DMS153 treated with DMSO at 0.1 percent for 48 hours (cell line): ENCODE measurements around the gene FHIP1B.
"Not testable (repeated sequence)": the region's sequence is repeated elsewhere in the genome, so short reads cannot be mapped to it uniquely, and the experiment has no call there.

Source experiments
- DNase-seq: peaks from one replicate; lab custom pipeline; 2025; ENCODE audit not compliant: unreplicated experiment; lab: John Stamatoyannopoulos, UW

The FHIP1B gene

DNA sequence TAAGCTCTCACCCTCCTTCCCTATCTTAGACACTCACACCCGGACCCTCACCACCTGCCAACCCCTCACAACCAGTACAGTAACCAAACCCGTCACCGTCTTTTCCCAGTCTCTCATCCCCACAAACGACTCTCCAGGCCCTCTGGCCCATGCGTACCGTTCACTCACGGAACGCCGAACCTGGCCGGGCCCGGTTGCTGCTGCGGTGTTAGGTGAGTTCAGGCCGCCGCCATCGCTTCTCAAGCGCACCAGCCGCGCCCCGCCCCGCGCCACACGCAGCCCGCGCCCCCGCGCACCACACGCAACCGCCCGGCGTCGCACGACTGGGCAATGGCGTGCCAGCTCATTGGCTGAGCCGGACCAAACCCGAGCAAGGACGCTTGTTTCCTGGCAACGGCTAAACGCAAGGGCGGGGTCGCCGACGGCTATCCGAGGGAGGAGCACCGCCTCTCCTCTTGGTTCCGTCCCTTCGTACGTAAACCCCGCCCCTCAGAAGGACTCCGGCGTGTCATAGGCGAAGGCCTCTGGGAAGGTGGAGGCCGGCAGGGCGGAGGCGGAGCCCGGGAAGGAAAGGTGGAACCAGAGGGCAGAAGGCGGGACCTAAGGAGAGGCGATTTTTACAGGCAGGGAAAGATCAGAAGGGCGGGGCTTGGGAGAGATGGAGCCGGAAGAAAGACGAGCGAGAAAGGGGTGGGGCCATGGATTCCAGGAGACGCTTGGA is at the start of gene FHIP1B:
TSS of gene FHIP1B (minus strand) at position 250 of the 721 bp plus-strand sequence. CDS start 10,120 bp downstream, outside the sequence.
- DNase-seq, result peak; percentile 100

GRCh38 chr11:6283453-6284023 is 49.1 kb upstream of the FHIP1B start:
- DNase-seq, result no peak

- not testable (repeated sequence) for DNase-seq
These were observed 46.4 kb upstream of the FHIP1B start for GRCh38 chr11:6280809-6281208.

- no peak for DNase-seq
These were observed 38.8 kb upstream of the FHIP1B start for GRCh38 chr11:6273188-6273587.

DNA sequence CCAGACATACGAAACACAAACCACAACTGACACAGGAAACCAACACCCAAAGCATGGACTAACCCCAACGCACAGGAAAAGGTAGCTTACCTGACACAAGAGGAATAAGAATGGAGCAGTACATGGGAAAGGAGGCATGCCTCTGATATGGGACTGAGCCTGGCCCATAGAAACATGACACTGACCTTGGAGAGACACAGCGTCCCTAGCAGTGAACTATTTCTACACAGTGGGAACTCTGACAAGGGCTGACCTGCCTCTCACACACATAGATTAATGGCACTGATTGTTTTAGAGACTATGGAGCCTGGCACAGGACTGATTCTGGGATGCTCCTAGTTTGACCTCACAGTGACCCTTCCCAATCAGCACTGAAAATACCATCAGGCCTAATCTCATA is 37.2 kb upstream of the FHIP1B start:
- no peak for DNase-seq

DNA sequence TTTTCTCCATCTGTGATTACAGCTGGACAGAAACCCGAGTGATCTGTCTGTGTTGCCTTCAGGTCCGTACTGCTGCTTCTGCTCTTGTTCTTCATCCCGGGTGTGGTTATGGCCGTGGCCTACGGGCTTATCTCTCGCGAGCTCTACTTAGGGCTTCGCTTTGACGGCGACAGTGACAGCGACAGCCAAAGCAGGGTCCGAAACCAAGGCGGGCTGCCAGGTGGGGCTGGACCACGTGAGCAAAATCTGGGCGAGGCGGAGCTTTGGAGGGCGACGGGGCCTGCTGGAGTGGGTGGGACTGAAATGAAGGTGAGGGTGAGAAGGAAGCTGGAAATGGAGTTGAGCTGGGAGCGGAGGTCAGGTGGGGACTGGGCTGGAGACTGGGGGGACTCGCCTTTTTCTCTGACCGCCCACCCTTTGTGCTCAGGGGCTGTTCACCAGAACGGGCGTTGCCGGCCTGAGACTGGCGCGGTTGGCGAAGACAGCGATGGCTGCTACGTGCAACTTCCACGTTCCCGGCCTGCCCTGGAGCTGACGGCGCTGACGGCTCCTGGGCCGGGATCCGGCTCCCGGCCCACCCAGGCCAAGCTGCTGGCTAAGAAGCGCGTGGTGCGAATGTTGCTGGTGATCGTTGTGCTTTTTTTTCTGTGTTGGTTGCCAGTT is 36.3 kb upstream of the FHIP1B start:
- DNase-seq, result no peak

- no peak for DNase-seq
These were observed 35.6 kb upstream of the FHIP1B start for GRCh38 chr11:6269994-6270393.

GRCh38 chr11:6268820-6269219 is 34.4 kb upstream of the FHIP1B start:
- DNase-seq, result no peak

- no peak for DNase-seq
These were observed 29.2 kb upstream of the FHIP1B start for GRCh38 chr11:6263662-6264061.

DNA sequence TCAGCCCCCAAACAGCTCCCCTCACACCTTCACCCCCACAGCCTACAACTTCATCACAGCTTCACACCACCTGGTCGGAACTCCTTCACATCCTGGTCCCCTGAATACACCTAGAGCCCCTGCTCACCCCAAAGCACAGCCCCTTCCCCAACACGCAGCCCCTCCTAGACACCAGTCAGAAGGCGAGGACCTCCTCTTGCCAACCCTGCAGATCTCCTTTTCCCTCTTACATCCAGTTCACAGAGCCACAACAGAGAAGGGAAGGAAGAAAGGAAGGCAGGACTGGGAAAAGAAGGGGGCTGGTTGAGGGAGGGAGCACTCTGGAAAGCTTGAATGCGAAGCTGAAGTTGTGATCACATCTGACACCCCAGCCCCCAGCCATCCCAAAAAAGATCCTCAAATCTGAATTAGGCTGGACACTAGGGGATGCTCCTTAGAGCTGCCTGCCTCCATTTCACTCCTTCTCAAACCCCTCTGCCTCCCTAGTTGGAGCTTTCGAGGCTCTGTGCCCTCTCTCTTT is 25.8 kb upstream of the FHIP1B start:
- no peak for DNase-seq

- no peak for DNase-seq
These were observed 24.2 kb upstream of the FHIP1B start for GRCh38 chr11:6258571-6259081.

DNA sequence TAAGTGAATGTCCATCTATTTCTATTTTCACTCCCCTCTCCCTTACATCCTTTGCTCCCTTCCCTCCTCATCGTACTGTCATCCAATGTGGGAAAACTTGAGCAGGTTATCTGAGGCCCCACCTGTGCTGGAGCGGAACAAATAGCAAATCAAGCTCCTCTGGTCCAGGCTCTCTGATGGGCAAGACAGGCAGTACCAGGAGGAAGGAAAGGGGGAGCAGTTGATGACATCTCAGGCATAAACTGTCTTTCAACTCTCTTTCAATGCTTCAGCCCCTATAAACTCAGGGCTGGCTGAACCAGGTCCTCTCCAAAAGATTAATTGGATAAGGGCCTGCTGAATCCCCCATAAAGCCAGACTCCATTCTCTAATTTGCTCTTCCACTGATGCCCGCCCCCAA is 23.7 kb upstream of the FHIP1B start:
- no peak for DNase-seq

DNA sequence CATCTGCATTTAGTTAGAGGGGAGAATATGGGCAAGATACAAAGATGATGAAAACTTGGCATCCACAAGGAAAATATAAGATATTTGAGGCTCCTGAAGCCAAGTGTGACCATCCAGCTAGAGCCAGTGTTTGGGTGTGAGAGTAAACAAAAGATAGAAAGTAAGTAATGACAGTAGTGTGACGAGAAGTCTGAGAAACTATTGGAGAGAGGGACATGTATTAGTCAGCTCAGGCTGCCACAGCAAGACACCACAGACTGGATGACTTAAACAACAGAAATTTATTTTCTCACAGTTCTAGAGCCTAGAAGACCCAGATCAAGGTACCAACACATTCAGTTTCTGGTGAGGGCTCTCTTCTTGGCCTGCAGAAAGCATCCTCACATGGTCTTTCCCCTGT is 18.8 kb upstream of the FHIP1B start:
- DNase-seq, result no peak

DNA sequence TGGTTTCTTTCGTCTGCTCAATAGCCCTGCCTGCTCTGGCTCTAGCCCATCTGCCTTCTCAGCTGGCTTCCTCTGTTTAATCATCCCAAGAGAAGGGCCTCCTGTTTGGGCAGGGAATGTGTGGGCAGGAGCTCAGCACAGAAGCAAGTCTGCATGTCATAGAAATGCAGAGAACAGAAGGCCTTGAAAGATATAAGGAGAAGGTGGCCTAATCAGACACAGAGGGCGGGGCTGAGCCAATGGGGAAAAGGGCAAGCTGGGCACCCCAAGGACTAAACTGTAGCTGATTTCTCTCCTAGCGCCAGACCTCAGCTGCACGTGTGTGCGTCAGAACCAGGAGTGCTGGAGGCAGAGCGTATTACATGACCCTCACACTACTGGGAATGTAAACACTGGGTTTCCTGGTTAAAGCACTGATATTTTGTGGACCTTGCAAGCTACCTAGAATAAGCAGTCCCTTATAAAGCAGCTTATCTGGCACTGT is 17.6 kb upstream of the FHIP1B start:
- no peak for DNase-seq

- peak; percentile 11 for DNase-seq
These were observed 16.8 kb upstream of the FHIP1B start for GRCh38 chr11:6251120-6251733.

DNA sequence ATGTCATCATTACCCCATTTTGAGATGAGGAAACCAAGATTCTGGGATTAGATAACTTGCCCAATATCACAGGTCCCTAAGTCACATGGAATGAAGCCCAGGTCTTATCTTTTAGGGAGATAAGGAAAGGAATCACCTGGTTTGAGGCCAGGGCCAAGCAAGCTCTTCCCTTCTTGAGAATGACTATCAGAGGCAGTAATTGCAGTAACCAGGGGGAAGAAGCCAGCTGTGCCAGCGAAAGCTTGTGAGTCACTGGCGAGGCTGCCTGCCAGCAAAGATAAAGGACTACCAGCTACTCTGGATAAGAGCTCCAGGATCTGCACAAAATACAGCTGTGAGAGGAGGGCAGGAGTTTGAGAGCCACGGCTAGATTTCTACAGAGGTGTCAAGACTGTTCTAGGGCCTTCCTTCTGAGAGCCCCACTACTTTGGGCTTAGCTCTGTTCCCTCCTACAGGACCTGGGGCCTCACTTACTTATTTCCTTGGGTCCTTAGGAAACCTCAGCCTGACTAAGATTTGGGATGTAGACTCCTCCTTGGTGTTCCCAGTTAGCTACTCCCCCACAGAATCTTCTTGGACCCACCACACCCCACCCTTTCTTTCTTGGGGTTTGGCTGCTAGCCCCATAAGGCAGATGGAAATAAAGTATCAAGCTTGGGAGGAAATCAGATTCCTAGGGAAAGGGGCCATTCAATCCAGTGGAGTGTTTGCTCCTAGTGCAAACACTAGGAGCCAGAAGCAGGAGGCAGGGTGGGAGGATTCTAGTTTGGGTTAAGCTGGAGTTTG is 15.5 kb upstream of the FHIP1B start:
- DNase-seq, result no peak

DNA sequence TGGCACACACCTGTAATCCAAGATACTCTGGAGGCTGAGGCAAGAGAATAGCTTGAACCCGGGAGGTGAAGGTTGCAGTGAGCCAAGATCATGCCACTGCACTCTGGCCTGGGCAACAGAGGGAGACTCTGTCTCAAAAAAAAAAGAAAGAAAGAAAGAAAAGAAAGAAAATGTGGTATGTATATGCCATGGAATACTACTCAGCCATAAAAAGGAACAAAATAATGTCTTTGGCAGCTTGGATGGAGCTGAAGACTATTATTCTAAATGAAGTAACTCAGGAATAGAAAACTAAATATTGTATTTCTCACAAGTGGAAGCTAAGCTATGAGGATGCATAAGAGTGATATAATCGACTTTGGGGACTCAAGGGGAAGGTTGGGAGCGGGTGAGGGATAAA is 14.5 kb upstream of the FHIP1B start:
- DNase-seq, result not testable (repeated sequence)

GRCh38 chr11:6248248-6248647 is 13.8 kb upstream of the FHIP1B start:
- no peak for DNase-seq

DNA sequence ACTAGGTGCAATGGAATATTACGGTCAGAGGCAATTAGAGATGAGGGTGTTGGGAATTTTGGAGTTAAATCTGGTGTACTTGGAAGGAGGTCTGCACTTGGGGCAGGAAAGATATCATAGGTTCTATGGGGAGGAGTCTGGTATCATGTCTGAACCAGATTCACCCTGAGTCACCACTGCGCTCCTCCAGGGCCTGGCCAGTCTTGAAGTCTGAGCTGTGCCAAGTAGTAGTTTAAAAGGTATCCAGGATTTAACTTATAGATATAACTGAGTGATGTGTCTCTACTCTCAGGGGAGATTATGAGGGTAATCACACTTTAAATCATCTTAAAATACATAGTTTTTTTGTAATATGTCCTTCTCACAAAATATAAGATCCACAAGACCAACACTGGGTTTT is 11.1 kb upstream of the FHIP1B start:
- no peak for DNase-seq

GRCh38 chr11:6241316-6241715 is 6.9 kb upstream of the FHIP1B start:
- DNase-seq, result no peak

DNA sequence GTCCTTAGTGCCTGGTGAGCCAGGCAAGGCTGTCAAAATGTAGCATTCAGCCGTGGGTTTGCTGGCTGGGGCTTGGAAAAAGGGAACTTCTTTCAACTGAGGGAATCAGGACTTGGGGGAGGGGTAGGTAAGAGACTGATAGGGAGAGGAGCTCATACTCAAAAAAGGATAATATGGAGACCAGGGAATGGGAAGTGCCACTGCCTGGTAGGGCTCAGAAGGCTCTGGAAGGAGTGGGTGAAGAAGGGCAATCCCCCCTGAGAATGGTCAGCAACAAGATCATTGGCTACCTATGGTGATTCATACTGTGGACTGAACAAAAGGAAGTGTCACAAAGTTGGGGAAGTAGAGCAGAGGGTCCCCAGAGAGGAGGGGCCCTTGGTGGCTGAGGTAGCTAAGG is 6.3 kb upstream of the FHIP1B start:
- DNase-seq, result no peak
